Measurements from ENCODE around the gene CRLF2.

DNA sequence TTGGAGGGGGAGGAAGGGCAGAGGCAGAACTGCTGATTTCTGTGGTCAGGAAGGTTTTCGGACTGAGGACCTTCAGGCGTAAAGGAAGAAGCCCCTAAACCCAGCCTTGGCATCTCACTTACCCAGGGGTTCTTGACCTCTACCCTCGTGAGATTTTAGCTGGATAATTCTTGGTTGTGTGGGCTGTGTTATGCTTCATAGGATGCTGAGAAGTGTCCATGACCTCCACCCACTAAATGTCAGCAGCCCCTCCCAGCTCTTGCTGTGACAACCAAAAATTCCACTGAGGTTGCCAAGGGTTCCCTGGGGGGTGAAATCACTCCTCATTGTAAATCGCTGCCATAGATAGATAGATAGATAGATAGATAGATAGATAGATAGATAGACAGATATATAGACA lies 5.8 kb upstream of the CRLF2 start:
- TF ChIP-seq, protein P1, sequence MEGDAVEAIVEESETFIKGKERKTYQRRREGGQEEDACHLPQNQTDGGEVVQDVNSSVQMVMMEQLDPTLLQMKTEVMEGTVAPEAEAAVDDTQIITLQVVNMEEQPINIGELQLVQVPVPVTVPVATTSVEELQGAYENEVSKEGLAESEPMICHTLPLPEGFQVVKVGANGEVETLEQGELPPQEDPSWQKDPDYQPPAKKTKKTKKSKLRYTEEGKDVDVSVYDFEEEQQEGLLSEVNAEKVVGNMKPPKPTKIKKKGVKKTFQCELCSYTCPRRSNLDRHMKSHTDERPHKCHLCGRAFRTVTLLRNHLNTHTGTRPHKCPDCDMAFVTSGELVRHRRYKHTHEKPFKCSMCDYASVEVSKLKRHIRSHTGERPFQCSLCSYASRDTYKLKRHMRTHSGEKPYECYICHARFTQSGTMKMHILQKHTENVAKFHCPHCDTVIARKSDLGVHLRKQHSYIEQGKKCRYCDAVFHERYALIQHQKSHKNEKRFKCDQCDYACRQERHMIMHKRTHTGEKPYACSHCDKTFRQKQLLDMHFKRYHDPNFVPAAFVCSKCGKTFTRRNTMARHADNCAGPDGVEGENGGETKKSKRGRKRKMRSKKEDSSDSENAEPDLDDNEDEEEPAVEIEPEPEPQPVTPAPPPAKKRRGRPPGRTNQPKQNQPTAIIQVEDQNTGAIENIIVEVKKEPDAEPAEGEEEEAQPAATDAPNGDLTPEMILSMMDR (IDR thresholded peaks at IDR 0.05): no peak
- TF ChIP-seq POLR2A (IDR thresholded peaks at IDR 0.05): no peak
